Mammary epithelial cell (primary cell): ENCODE data around the gene FGF18.

ENCODE experiments used
- CTCF ChIP-seq, 2 donors: IDR thresholded peaks in 1 of 2; conservative IDR thresholded peaks in 1 of 2; 2 replicates each; pipeline ENCODE4 v1.5.1; 2011 to 2012; ENCODE audit warnings: inconsistent platforms in 2 of 2, low read length in 2 of 2, mild to moderate bottlenecking in 2 of 2, control low read depth in 1 of 2, low read depth in 1 of 2; ENCODE audit not compliant: insufficient read depth in 1 of 2; ENCODE audit errors: extremely low read depth in 1 of 2
- EZH2 ChIP-seq: IDR thresholded peaks from 2 replicates; pipeline ENCODE4 v1.6.1; 2012; ENCODE audit warnings: low read length, inconsistent platforms, borderline replicate concordance

- TF ChIP-seq EZH2 (no peak), CTCF (conservative IDR thresholded peaks at IDR 0.05 in 1 of 2, IDR thresholded peaks at IDR 0.05 in 1 of 2; ENCODE audit: extremely low read depth in 1 of 2, insufficient read depth in 1 of 2, low read depth in 1 of 2, low read length in 2 of 2) (no peak)
Measured at GRCh38 chr5:171387970-171388815, 31.3 kb upstream of the FGF18 start.
